Activated CD8-positive, alpha-beta memory T cell treated with anti-CD3 and anti-CD28 coated beads, Interleukin-2, amount 10 ng/mL, durations not matched to agents 7 days and 5 days (primary cell): ENCODE data around the gene FAM9A. TPM values are rescaled to one million over a fixed set of nuclear protein-coding genes. Genes with fewer than 3 reads are reported as not detected.

Experiments
- ATAC-seq: fragments of 150-1000 bp; cut with Tn5 transposase; one replicate; pipeline ENCODE4 v1.10.0; 2021; ENCODE audit warnings: moderate library complexity
- CTCF ChIA-PET: fragments of 350-600 bp; sonication (Branson Sonifier 250); formaldehyde crosslinking; loops from one replicate; lab custom pipeline; 2021; ENCODE audit warnings: antibody characterized with exemption; lab: Charles Lee
- DNase-seq: peaks from one replicate; pipeline ENCODE4 v3.0.0-alpha.2; 2020
- H3K27ac Mint-ChIP-seq: one replicate; pipeline ENCODE4 v1.8.0; 2021; ENCODE audit warnings: mild to moderate bottlenecking, mixed read lengths
- H3K27me3 Mint-ChIP-seq: one replicate; pipeline ENCODE4 v1.8.0; 2021; ENCODE audit warnings: mixed read lengths
- H3K36me3 Mint-ChIP-seq: one replicate; pipeline ENCODE4 v1.8.0; 2021; ENCODE audit warnings: mild to moderate bottlenecking, mixed read lengths
- H3K4me1 Mint-ChIP-seq: one replicate; pipeline ENCODE4 v1.8.0; 2021; ENCODE audit warnings: mixed read lengths
- H3K4me3 Mint-ChIP-seq: one replicate; pipeline ENCODE4 v1.8.0; 2021; ENCODE audit warnings: mild to moderate bottlenecking, moderate library complexity, mixed read lengths
- H3K9me3 Mint-ChIP-seq: one replicate; pipeline ENCODE4 v1.8.0; 2022; ENCODE audit warnings: low read depth, mixed read lengths
- total RNA-seq, 2 experiments: library from RNA; stranded (reverse); gene quantifications; one replicate each; pipeline ENCODE4 v1.2.3, GENCODE V29; 2021

Gene FAM9A
- not detected for total RNA-seq

DNA sequence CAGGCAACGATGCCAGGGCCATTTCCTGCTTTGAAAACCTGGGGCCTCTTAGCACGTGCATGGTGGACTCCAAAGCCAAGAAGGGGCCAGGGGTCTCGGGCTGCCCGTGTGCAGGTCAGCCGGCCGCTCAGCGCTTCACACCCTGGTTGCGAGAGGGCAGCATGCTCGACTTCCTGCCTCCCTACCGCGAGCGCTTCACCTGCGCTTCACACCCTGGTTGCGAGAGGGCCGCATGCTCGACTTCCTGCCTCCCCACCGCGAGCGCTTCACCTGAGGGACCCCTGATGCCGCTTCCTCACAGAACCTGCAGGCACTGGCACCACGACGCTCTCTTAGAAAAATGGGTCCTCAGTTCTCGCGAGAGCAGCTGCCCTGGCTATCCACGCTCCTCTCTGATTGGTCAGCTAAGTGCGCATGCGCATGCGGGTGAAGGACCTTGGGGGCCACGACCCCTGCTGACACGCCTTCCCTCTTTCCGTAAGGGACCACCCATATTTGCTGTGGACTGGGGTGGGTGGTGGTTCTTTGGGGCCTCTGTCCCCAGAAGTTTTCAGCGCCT is at the start of gene FAM9A:
TSS of gene FAM9A (minus strand) at position 343 of the 559 bp plus-strand sequence. CDS start 1,212 bp downstream, outside the sequence.
- no peaks in the 10 kb centered on the region for H3K9me3 Mint-ChIP-seq
- ATAC-seq (no peak), DNase-seq (no peak)
- H3K36me3 Mint-ChIP-seq, result no peaks in the 10 kb centered on the region
- H3K4me1 Mint-ChIP-seq, result no peaks in the 10 kb centered on the region
- H3K27me3 Mint-ChIP-seq, result peaks cover under 1% of the 10 kb centered on the region
- H3K4me3 Mint-ChIP-seq, result no peak within 1 kb of the TSS
- no peak within 1 kb of the TSS for H3K27ac Mint-ChIP-seq
- CTCF ChIA-PET, result no interaction called here

DNA sequence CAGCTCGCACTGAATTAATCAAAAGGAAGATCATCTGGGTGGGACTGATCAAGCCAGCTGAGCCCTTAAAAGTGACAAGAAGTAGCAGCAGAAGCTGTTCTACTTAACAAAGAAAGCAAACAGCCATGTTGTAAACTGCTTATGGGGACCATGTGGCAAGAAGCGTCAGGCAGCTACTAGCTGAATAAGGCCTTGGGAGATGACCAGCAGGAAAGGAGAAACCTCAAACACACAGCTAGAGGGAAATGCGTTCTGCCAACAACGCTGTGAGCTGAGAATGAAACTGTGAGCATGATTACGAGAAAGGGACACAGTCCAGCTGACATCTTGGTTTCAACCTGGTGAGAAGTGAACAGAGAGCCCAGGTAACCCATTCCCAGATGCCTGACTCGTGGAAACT is 49.3 kb upstream of the FAM9A start:
- no peak overlapping the region for H3K4me3 Mint-ChIP-seq
- CTCF ChIA-PET, result no interaction called here
- no peaks in the 10 kb centered on the region for H3K9me3 Mint-ChIP-seq

DNA sequence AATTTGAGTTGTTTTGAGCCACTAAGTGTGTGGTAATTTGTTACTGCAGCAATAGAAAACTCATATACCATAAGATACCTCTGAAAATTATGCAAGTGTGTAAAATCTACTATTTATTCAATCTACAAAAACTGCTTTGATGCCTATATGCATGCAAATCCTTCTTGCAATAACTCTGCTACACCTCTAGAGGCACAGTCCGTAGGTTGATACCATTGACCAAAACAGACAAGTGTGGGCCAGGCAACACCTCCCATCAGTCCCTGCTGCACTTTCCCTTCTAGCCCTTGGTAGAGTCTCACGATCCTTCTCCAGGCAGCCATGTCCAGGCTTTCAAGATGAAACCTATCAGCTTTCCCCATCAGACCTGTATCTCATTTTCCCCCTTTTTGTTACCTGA is 48.8 kb upstream of the FAM9A start:
- Mint-ChIP-seq H3K4me1 (no peaks in the 10 kb centered on the region), H3K27ac (no peak overlapping the region), H3K27me3 (peaks cover 14% of the 10 kb centered on the region), H3K9me3 (no peaks in the 10 kb centered on the region), H3K36me3 (no peaks in the 10 kb centered on the region), H3K4me3 (no peak overlapping the region)
- DNase-seq (no peak), ATAC-seq (no peak)
- CTCF ChIA-PET, result no interaction called here

More for the DNA sequence above, 49.3 kb upstream of the FAM9A start:
- Mint-ChIP-seq H3K4me1 (no peaks in the 10 kb centered on the region), H3K27ac (no peak overlapping the region), H3K27me3 (peaks cover 14% of the 10 kb centered on the region), H3K36me3 (no peaks in the 10 kb centered on the region)
- ATAC-seq (no peak), DNase-seq (no peak)

DNA sequence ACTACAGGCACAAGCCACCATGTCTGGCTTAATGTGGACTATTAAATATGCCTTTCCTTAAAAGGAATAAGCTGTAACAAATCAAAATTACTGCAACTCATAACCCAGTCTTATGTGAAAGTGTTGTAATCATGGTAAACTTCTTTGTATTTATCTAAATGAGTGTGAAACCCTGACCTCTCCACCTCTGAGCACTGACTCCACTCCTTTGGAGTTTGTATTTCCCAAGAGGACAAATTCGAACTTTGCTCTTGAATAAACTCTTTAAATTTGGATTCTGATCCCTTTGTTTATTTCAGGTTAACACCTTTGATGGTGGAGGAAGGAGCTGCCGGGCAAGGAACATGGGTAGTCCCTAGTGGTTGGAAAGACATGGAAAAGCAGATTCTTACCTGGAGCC is 48.3 kb upstream of the FAM9A start:
- Mint-ChIP-seq H3K9me3 (no peaks in the 10 kb centered on the region), H3K27ac (no peak overlapping the region), H3K4me1 (no peaks in the 10 kb centered on the region), H3K4me3 (no peak overlapping the region), H3K36me3 (no peaks in the 10 kb centered on the region), H3K27me3 (peaks cover 14% of the 10 kb centered on the region)
- DNase-seq (no peak), ATAC-seq (no peak)
- CTCF ChIA-PET, result no interaction called here

DNA sequence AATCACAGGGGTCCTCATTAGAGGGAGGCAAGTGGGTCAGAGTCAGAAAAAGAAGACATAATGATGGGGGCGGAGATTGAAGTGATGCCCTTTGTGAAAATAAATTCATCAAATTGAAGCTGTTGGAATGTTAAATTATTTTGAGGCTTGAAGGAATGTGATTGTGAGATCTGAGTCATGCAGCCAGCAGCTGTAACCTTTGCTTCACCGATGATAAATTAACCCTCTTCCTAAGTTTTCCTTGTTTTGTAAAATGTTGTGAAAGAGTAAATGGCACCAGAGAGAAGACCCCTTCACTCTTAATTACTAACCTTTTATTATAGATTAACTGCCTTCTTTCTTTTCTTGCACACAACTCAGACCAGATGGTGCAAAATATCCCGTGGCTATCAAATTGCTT is 47.7 kb upstream of the FAM9A start:
- Mint-ChIP-seq H3K4me3 (no peak overlapping the region), H3K4me1 (no peaks in the 10 kb centered on the region), H3K27ac (no peak overlapping the region), H3K9me3 (no peaks in the 10 kb centered on the region), H3K36me3 (no peaks in the 10 kb centered on the region), H3K27me3 (peaks cover 14% of the 10 kb centered on the region)
- no peak for DNase-seq
- no peak for ATAC-seq
- CTCF ChIA-PET, result no interaction called here

DNA sequence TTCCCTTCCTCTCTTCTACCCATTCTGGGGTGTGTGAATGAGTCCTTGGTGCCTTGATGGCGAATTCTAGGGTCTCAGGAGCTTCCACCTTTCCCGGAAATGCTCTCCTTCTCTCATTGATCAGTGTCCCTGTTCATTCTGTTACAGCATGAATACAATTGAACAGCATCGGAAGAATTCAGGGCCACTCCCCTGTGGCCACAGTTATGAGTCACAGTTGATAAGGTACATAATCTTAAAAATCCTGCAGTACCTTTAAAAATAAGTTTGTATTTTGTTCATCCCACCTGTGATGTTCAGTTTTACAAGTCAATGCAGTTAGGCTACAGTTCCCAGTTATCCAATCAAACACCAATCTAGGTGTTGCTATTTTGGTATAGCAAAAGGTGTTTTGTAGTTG is 47.3 kb upstream of the FAM9A start:
- no peaks in the 10 kb centered on the region for H3K9me3 Mint-ChIP-seq
- CTCF ChIA-PET, result no interaction called here
- H3K27ac Mint-ChIP-seq, result no peak overlapping the region
- H3K36me3 Mint-ChIP-seq, result no peaks in the 10 kb centered on the region
- ATAC-seq (no peak), DNase-seq (no peak)
- H3K4me3 Mint-ChIP-seq, result no peak overlapping the region
- no peaks in the 10 kb centered on the region for H3K4me1 Mint-ChIP-seq
- H3K27me3 Mint-ChIP-seq, result peaks cover 14% of the 10 kb centered on the region

DNA sequence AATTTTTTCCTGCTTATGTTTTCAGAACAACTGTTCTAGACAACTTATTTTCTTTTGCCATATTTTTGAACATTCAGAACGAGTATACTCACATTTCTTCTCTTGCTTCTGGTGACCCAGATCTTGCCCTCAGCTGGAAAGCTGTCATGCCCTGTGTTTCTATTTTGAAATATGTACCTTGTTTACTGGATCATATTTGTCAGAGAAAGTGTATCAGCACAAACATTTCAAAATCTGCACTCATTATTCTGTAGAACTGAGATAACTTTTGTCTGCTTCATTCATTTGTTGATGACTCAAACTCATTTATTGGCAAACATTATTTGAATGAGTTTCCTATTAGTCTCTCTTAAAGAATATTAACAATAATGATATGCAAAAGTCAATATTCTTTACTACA is 46.2 kb upstream of the FAM9A start:
- H3K27ac Mint-ChIP-seq, result no peak overlapping the region
- H3K27me3 Mint-ChIP-seq, result peaks cover 14% of the 10 kb centered on the region
- ATAC-seq (no peak), DNase-seq (no peak)
- CTCF ChIA-PET, result no interaction called here
- no peaks in the 10 kb centered on the region for H3K9me3 Mint-ChIP-seq
- no peaks in the 10 kb centered on the region for H3K4me1 Mint-ChIP-seq
- no peak overlapping the region for H3K4me3 Mint-ChIP-seq
- no peaks in the 10 kb centered on the region for H3K36me3 Mint-ChIP-seq

DNA sequence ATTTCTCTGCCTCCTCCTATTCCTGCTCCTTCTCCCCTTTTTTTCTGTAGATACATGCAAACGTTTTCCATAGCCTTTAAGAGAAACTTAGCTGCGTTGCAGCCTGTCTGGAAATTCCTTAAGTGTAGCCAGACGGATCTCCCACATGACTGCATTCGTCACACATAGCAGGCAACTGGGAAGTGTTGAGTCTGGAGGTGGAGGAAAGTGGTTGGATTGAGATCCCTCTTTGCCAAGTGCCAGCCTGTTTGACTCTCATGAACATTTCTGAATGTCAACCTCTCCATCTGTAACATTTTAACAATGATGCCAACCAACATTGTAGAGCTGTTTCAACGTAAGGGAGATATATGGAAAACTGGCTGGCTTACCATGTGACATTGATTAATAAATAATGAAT is 45.1 kb upstream of the FAM9A start:
- H3K9me3 Mint-ChIP-seq, result no peaks in the 10 kb centered on the region
- H3K4me3 Mint-ChIP-seq, result no peak overlapping the region
- peaks cover 14% of the 10 kb centered on the region for H3K27me3 Mint-ChIP-seq
- H3K36me3 Mint-ChIP-seq, result no peaks in the 10 kb centered on the region
- no peak for DNase-seq
- H3K27ac Mint-ChIP-seq, result no peak overlapping the region
- ATAC-seq, result no peak
- CTCF ChIA-PET, result no interaction called here
- no peaks in the 10 kb centered on the region for H3K4me1 Mint-ChIP-seq

DNA sequence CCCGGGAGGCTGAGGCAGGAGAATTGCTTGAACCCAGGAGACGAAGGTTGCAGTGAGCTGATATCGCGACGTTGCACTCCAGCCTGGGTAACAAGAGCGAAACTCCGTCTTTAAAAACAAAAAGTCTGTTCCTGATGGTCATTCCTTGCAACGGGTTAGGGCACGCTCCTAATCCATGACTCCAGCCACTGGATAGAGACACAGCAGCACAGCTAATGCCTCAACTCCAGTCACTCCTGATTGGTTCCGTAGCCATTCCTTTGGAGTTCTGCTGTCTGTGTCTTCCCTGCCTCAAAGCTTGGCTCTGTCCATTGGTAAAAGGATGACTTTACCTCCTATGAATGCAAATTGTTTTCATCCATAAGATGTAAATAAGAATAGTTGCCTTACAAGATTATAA is 44.3 kb upstream of the FAM9A start:
- ATAC-seq (no peak), DNase-seq (no peak)
- no peak overlapping the region for H3K27ac Mint-ChIP-seq
- CTCF ChIA-PET, result no interaction called here
- peaks cover 14% of the 10 kb centered on the region for H3K27me3 Mint-ChIP-seq
- H3K4me3 Mint-ChIP-seq, result no peak overlapping the region
- no peaks in the 10 kb centered on the region for H3K4me1 Mint-ChIP-seq
- no peaks in the 10 kb centered on the region for H3K36me3 Mint-ChIP-seq
- H3K9me3 Mint-ChIP-seq, result no peaks in the 10 kb centered on the region

DNA sequence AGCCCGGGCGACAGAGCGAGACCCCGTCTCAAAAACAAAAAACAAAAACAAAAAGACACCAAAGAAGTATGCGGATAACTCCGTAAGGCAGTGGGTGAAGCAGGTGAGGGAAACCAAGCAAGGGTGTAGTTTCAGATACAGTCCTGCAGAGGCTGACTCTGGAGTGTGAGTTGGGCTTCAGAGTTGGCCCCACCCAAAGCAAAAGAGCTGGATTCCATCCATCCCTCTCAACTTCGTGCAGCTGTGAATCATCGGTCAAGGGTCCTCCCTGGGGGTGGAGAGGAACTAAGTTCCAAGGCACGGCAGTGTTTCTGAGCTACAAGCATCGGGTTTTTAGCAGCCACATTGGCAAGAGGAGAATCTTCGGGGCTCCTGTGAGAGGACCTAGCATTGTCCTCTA is 43.9 kb upstream of the FAM9A start:
- Mint-ChIP-seq H3K27me3 (peaks cover 11% of the 10 kb centered on the region), H3K4me3 (no peak overlapping the region), H3K27ac (no peak overlapping the region), H3K9me3 (no peaks in the 10 kb centered on the region), H3K36me3 (no peaks in the 10 kb centered on the region), H3K4me1 (no peaks in the 10 kb centered on the region)
- no peak for ATAC-seq
- no peak for DNase-seq
- CTCF ChIA-PET, result no interaction called here

DNA sequence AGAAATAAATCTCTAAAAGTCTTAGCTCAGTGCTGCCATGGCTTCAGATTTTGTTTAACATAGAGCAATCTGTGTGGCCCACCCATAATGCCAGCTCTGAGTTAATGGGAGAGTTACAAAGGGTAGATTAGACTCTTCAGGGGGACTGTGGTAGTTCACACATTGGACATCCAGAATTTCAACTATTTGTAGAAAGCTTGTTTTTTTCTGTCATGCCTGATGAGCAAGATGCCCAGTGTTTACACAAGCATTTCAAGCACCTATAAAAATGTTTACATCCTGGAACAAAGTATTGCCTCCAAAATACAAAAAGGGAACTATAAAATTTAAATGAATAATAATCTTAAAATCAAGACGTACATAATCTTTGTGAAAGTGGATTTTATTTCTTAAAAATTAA is 43.0 kb upstream of the FAM9A start:
- no peaks in the 10 kb centered on the region for H3K36me3 Mint-ChIP-seq
- CTCF ChIA-PET, result no interaction called here
- no peaks in the 10 kb centered on the region for H3K4me1 Mint-ChIP-seq
- no peaks in the 10 kb centered on the region for H3K9me3 Mint-ChIP-seq
- H3K27me3 Mint-ChIP-seq, result peaks cover 11% of the 10 kb centered on the region
- H3K4me3 Mint-ChIP-seq, result no peak overlapping the region
- no peak for DNase-seq
- no peak overlapping the region for H3K27ac Mint-ChIP-seq
- ATAC-seq, result no peak

DNA sequence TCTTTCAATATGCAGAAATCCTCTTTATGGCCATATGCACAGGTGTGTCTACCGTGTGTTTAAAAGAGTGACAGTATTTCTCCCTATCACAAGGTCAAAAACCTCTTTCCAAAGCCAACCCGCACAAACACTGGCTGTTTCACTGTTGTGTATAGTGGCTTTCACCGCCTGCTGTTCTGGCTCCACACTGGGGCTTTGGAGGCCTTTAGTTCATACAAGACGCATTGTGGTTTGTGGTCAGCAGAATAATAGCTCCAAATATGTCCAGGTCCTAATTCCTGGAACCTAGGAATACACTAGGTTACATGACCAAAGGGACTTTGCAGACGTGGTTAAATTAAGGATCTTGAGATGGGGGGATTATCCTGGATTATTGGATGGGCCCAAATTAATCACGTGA is 40.7 kb upstream of the FAM9A start:
- CTCF ChIA-PET, result no interaction called here
- DNase-seq, result no peak
- H3K4me3 Mint-ChIP-seq, result no peak overlapping the region
- no peaks in the 10 kb centered on the region for H3K9me3 Mint-ChIP-seq
- no peaks in the 10 kb centered on the region for H3K4me1 Mint-ChIP-seq
- H3K27ac Mint-ChIP-seq, result no peak overlapping the region
- no peaks in the 10 kb centered on the region for H3K36me3 Mint-ChIP-seq
- ATAC-seq, result no peak
- H3K27me3 Mint-ChIP-seq, result peaks cover 2% of the 10 kb centered on the region

DNA sequence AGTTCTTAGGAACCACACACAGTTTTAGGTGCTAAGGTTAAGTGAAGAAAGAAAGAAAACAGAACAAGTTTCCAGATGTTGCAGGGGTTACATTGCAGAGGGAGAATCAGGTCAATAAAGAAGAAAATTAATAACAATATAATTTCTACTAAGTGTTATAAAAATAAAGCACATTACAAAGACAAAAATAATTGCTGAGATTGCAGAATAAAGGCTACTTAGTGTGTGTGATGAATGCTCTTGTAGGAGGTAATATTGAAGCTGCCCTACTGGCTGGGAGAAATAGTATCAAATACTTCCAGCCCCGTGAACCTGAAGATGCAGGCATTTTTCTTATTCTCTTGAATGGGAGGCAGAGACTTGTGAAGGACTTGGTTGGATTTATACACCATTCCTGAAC is 33.2 kb upstream of the FAM9A start:
- no peak for DNase-seq
- CTCF ChIA-PET, result no interaction called here
- no peaks in the 10 kb centered on the region for H3K4me1 Mint-ChIP-seq
- H3K27ac Mint-ChIP-seq, result no peak overlapping the region
- H3K4me3 Mint-ChIP-seq, result no peak overlapping the region
- H3K27me3 Mint-ChIP-seq, result peaks cover 17% of the 10 kb centered on the region
- no peak for ATAC-seq
- no peaks in the 10 kb centered on the region for H3K9me3 Mint-ChIP-seq
- H3K36me3 Mint-ChIP-seq, result no peaks in the 10 kb centered on the region

DNA sequence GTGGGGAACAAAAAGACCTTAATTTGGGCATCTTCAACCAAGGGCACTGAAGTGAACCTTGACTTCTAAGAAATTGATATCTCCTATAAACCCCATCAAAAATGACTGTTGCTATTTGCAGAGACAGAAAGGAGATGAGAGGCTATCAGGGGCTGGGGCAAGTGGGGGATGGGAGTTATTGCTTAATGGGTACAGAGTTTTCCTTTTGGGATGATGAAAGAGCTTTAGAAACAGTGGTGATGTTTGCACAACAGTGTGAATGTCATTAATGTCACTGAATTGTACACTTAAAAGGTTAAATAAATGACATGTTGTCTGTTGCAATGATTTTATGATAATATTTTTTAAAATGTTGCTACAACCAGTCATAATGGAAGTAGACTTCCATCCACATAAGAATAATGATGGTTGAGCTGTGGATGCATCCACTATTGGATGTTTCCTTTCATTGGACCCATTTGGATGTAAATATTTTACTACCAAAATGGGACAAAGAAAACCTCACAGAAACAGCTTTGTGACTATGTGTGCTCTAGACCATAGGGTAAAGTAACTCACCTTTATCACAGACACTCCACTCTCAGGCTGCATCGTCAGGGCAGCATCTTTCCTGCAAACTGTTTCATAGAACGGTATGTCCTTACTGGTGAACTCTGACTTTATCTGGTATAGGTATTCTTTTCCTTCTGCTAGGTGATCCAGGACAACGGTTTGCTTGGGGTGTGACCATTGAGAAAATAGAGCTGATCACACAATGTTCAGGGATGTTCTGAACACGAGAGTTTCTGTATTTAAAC is 31.6 kb upstream of the FAM9A start:
- no peak for ATAC-seq
- Mint-ChIP-seq H3K4me1 (no peaks in the 10 kb centered on the region), H3K27me3 (peaks cover 31% of the 10 kb centered on the region), H3K9me3 (no peaks in the 10 kb centered on the region), H3K4me3 (no peak overlapping the region), H3K27ac (no peak overlapping the region), H3K36me3 (no peaks in the 10 kb centered on the region)
- CTCF ChIA-PET, result no interaction called here
- DNase-seq, result no peak
